Gastroesophageal sphincter (tissue), 3 donors: ENCODE results near the gene MIB1.

Experiments used
- CTCF ChIP-seq, 4 experiments: fragments of 200-600 bp in 2 of 4; fragments of 450-650 bp in 2 of 4; sonication (generic) in 1 of 4; IDR thresholded peaks; one replicate each; pipeline ENCODE4 v1.5.1; 2017 to 2019; ENCODE audit warnings: antibody characterized with exemption in 4 of 4, mild to moderate bottlenecking in 2 of 4, moderate library complexity in 2 of 4
- EP300 ChIP-seq: sonication (generic); formaldehyde crosslinking; IDR thresholded peaks from one replicate; pipeline ENCODE4 v1.6.1; 2017; ENCODE audit warnings: antibody characterized with exemption, mild to moderate bottlenecking
- POLR2A ChIP-seq, 2 donors: fragments of 450-650 bp; IDR thresholded peaks; one replicate each; pipeline ENCODE4 v1.6.1; 2017; ENCODE audit warnings: antibody characterized with exemption in 2 of 2, mild to moderate bottlenecking in 2 of 2, moderate library complexity in 1 of 2
- POLR2AphosphoS5 ChIP-seq: sonication (generic); formaldehyde crosslinking; IDR thresholded peaks from one replicate; pipeline ENCODE4 v1.6.1; 2017; ENCODE audit warnings: antibody characterized with exemption

GRCh38 chr18:21808185-21808584 lies 67.6 kb downstream of the MIB1 start:
- TF ChIP-seq POLR2A (IDR thresholded peaks at IDR 0.05) (no peak), CTCF (IDR thresholded peaks at IDR 0.05) (no peak), EP300 (no peak), POLR2AphosphoS5 (no peak)
